Ishikawa (cell line): ENCODE data around the gene THRB.

Source experiments
- CEBPB ChIP-seq: IDR thresholded peaks from 2 replicates; pipeline ENCODE4 v1.6.1; 2012
- CREB1 ChIP-seq: IDR thresholded peaks from 2 replicates; pipeline ENCODE4 v1.6.1; 2012; ENCODE audit warnings: low read depth
- EP300 ChIP-seq: IDR thresholded peaks from 2 replicates; pipeline ENCODE4 v1.6.1; 2012; ENCODE audit warnings: borderline replicate concordance
- FOXM1 ChIP-seq: IDR thresholded peaks from 2 replicates; pipeline ENCODE4 v1.6.1; 2012; ENCODE audit warnings: low read depth, borderline replicate concordance
- NFIC ChIP-seq: IDR thresholded peaks from 2 replicates; pipeline ENCODE4 v1.6.1; 2012
- RAD21 ChIP-seq: IDR thresholded peaks from 2 replicates; pipeline ENCODE4 v1.6.1; 2012; ENCODE audit warnings: low read depth
- TAF1 ChIP-seq: IDR thresholded peaks from 2 replicates; pipeline ENCODE4 v1.6.1; 2012; ENCODE audit warnings: low read depth, mild to moderate bottlenecking
- TCF12 ChIP-seq: IDR thresholded peaks from 2 replicates; pipeline ENCODE4 v1.6.1; 2012; ENCODE audit warnings: low read depth
- YY1 ChIP-seq: IDR thresholded peaks from 2 replicates; pipeline ENCODE4 v1.6.1; 2012; ENCODE audit warnings: low read depth
- ZBTB7A ChIP-seq: IDR thresholded peaks from 2 replicates; pipeline ENCODE4 v1.6.1; 2012; ENCODE audit warnings: low read depth
- TF ChIP-seq, protein P1 (sequence below): IDR thresholded peaks from 2 replicates; pipeline ENCODE4 v1.6.1; 2012; ENCODE audit warnings: low read depth, mild to moderate bottlenecking
- TF ChIP-seq, protein P2 (sequence below): IDR thresholded peaks from 2 replicates; pipeline ENCODE4 v1.6.1; 2012
- TF ChIP-seq, protein P3 (sequence below): IDR thresholded peaks from 2 replicates; pipeline ENCODE4 v1.6.1; 2012

DNA sequence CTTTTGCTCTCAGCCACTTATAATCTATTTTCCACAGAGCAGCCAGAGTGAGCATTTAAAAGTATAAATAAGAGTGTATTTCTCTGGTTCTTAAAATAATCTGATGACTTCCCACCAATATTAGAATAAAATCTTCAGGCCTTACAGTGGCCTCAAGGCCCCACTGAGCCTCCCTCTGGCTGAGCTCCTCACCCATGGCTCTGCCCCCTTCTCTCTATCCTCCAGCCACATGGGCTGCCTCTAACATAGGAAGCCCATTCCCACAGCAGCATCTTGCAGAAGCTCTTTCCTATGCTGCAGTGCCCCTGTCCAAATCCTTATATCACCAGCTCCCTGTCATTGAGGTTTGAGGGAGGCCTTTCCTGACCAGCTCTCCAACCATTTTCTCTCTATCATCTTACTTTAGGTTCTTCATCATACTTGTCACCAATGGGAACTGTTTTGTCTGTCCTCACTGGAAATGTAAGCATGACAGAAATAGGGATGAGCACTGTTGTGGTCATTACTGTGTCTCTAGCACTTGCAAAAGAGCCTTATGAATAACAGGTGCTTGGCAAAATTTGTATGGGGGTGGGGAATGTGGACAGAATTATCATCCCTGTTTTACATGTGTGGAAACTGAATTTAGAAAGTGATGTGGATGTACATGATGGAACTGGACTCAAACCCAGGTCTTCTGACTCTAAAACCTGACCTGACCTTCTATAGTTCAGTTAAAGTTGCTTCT, 299.0 kb downstream of the THRB start:
- TF ChIP-seq EP300: no peak
- TF ChIP-seq, protein P1, sequence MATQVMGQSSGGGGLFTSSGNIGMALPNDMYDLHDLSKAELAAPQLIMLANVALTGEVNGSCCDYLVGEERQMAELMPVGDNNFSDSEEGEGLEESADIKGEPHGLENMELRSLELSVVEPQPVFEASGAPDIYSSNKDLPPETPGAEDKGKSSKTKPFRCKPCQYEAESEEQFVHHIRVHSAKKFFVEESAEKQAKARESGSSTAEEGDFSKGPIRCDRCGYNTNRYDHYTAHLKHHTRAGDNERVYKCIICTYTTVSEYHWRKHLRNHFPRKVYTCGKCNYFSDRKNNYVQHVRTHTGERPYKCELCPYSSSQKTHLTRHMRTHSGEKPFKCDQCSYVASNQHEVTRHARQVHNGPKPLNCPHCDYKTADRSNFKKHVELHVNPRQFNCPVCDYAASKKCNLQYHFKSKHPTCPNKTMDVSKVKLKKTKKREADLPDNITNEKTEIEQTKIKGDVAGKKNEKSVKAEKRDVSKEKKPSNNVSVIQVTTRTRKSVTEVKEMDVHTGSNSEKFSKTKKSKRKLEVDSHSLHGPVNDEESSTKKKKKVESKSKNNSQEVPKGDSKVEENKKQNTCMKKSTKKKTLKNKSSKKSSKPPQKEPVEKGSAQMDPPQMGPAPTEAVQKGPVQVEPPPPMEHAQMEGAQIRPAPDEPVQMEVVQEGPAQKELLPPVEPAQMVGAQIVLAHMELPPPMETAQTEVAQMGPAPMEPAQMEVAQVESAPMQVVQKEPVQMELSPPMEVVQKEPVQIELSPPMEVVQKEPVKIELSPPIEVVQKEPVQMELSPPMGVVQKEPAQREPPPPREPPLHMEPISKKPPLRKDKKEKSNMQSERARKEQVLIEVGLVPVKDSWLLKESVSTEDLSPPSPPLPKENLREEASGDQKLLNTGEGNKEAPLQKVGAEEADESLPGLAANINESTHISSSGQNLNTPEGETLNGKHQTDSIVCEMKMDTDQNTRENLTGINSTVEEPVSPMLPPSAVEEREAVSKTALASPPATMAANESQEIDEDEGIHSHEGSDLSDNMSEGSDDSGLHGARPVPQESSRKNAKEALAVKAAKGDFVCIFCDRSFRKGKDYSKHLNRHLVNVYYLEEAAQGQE: peak; percentile 25; the same call in 1 of the 2 replicates
- no peak for TF ChIP-seq NFIC
- no peak for TF ChIP-seq TAF1
- TF ChIP-seq, protein P2, sequence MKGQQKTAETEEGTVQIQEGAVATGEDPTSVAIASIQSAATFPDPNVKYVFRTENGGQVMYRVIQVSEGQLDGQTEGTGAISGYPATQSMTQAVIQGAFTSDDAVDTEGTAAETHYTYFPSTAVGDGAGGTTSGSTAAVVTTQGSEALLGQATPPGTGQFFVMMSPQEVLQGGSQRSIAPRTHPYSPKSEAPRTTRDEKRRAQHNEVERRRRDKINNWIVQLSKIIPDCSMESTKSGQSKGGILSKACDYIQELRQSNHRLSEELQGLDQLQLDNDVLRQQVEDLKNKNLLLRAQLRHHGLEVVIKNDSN: no peak
- TF ChIP-seq, protein P3, sequence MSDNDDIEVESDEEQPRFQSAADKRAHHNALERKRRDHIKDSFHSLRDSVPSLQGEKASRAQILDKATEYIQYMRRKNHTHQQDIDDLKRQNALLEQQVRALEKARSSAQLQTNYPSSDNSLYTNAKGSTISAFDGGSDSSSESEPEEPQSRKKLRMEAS: no peak
- no peak for TF ChIP-seq FOXM1
- TF ChIP-seq RAD21: no peak
- TF ChIP-seq CREB1: no peak
- no peak for TF ChIP-seq YY1
- TF ChIP-seq TCF12: no peak
- TF ChIP-seq CEBPB: no peak
- no peak for TF ChIP-seq ZBTB7A
